Measurements from ENCODE around the gene QSER1.
A peak's percentile ranks its signal among the peaks of the same experiment; 100 is the strongest.
"Not testable (repeated sequence)": the region's sequence is repeated elsewhere in the genome, so short reads cannot be mapped to it uniquely, and the experiment has no call there.

The QSER1 gene

GRCh38 chr11:32892355-32893092, at the start of gene QSER1:
TSS of gene QSER1 (plus strand) at chr11:32892811. CDS start at chr11:32893126, 315 bp downstream.
- DNase-seq, result peak; percentile 49

- no peak for DNase-seq
Measured at GRCh38 chr11:32843544-32843943, 49.1 kb upstream of the QSER1 start.

GRCh38 chr11:32847511-32847910, 45.1 kb upstream of the QSER1 start:
- DNase-seq, result no peak

GRCh38 chr11:32849761-32850160, 42.9 kb upstream of the QSER1 start:
- DNase-seq, result no peak

GRCh38 chr11:32851251-32851650, 41.4 kb upstream of the QSER1 start:
- DNase-seq, result no peak

- DNase-seq, result no peak
Measured at GRCh38 chr11:32852207-32852606, 40.4 kb upstream of the QSER1 start.

GRCh38 chr11:32855601-32856000, 37.0 kb upstream of the QSER1 start:
- no peak for DNase-seq

- DNase-seq, result no peak
Measured at GRCh38 chr11:32858731-32859130, 33.9 kb upstream of the QSER1 start.

GRCh38 chr11:32861850-32862577, 30.6 kb upstream of the QSER1 start:
- DNase-seq, result no peak

GRCh38 chr11:32864555-32864954, 28.1 kb upstream of the QSER1 start:
- DNase-seq, result no peak

GRCh38 chr11:32868752-32869151, 23.9 kb upstream of the QSER1 start:
- not testable (repeated sequence) for DNase-seq

- DNase-seq, result no peak
Measured at GRCh38 chr11:32870676-32871075, 21.9 kb upstream of the QSER1 start.

- DNase-seq, result peak; percentile 91
Measured at GRCh38 chr11:32874132-32874531, 18.5 kb upstream of the QSER1 start.

- DNase-seq, result no peak
Measured at GRCh38 chr11:32881286-32881685, 11.3 kb upstream of the QSER1 start.

GRCh38 chr11:32883421-32883820, 9.2 kb upstream of the QSER1 start:
- DNase-seq, result no peak

GRCh38 chr11:32884023-32884422, 8.6 kb upstream of the QSER1 start:
- no peak for DNase-seq

- DNase-seq, result no peak
Measured at GRCh38 chr11:32884770-32885384, 7.7 kb upstream of the QSER1 start.

GRCh38 chr11:32885556-32885955, 7.1 kb upstream of the QSER1 start:
- DNase-seq, result no peak

GRCh38 chr11:32886180-32886579, 6.4 kb upstream of the QSER1 start:
- DNase-seq, result no peak

GRCh38 chr11:32887707-32888383, 4.8 kb upstream of the QSER1 start:
- not testable (repeated sequence) for DNase-seq

- DNase-seq, result not testable (repeated sequence)
Measured at GRCh38 chr11:32888384-32888710, 4.3 kb upstream of the QSER1 start.

- no peak for DNase-seq
Measured at GRCh38 chr11:32888805-32889204, 3.8 kb upstream of the QSER1 start.

GRCh38 chr11:32890843-32891656, 1.6 kb upstream of the QSER1 start:
- DNase-seq, result peak; percentile 76
